Aortic smooth muscle cell (primary cell): ENCODE measurements around the gene KLHDC8B. TPM values are rescaled to one million over a fixed set of nuclear protein-coding genes. Genes with fewer than 3 reads are reported as not detected.

ENCODE experiments used
- total RNA-seq: library from RNA; depleted of rRNA; stranded (reverse); fragments of >200 nt; gene quantifications from 2 replicates; pipeline ENCODE4 v1.2.3, GENCODE V29; 2014

Gene KLHDC8B
- 28.8 and 32.0 TPM in 2 replicates for total RNA-seq

GRCh38 chr3:49171119-49171774, at the start of gene KLHDC8B:
Gene KLHDC8B (plus strand): TSS chr3:49171598. CDS start chr3:49172770, 1,172 bp downstream.

GRCh38 chr3:49132437-49133225, 38.8 kb upstream of the KLHDC8B start, which contains the start of gene LAMB2:
Gene LAMB2 (minus strand): TSS chr3:49133050. CDS start chr3:49132867, 183 bp downstream.

GRCh38 chr3:49165771-49166751, 5.3 kb upstream of the KLHDC8B start, which contains the start of gene CCDC71:
Gene CCDC71 (minus strand): TSS chr3:49166331. CDS start chr3:49164208, 2,123 bp downstream.

Other genes starting within 250 kb of the KLHDC8B start
- 39.0 and 50.3 TPM in 2 replicates for gene P4HTM, start 181.4 kb upstream of the KLHDC8B start, total RNA-seq
- gene WDR6, start 164.2 kb upstream of the KLHDC8B start, total RNA-seq, result 46.5 and 55.2 TPM in 2 replicates
- 52.5 and 55.8 TPM in 2 replicates for gene DALRD3, start 153.0 kb upstream of the KLHDC8B start, total RNA-seq
- 94.3 and 111 TPM in 2 replicates for gene NDUFAF3, start 149.5 kb upstream of the KLHDC8B start, total RNA-seq
- 270 and 337 TPM in 2 replicates for gene IMPDH2, start 142.2 kb upstream of the KLHDC8B start, total RNA-seq
- 51.3 and 59.6 TPM in 2 replicates for gene QRICH1, start 77.5 kb upstream of the KLHDC8B start, total RNA-seq
- gene QARS1, start 66.8 kb upstream of the KLHDC8B start, total RNA-seq, result 187 and 230 TPM in 2 replicates
- gene USP19, start 50.8 kb upstream of the KLHDC8B start, total RNA-seq, result 37.3 and 40.2 TPM in 2 replicates
- gene LAMB2, start 38.5 kb upstream of the KLHDC8B start, total RNA-seq, result 648 and 801 TPM in 2 replicates
- gene CCDC71, start 5.3 kb upstream of the KLHDC8B start, total RNA-seq, result 16.3 and 17.0 TPM in 2 replicates
- gene C3orf62, start 105.6 kb downstream of the KLHDC8B start, total RNA-seq, result 1.1 and 2.1 TPM in 2 replicates
- gene USP4, start 168.5 kb downstream of the KLHDC8B start, total RNA-seq, result 22.7 and 31.1 TPM in 2 replicates
- 253 and 415 TPM in 2 replicates for gene GPX1, start 186.8 kb downstream of the KLHDC8B start, total RNA-seq
- gene RHOA, start 240.4 kb downstream of the KLHDC8B start, total RNA-seq, result 588 and 739 TPM in 2 replicates
- 28.9 and 30.1 TPM in 2 replicates for gene TCTA, start 240.8 kb downstream of the KLHDC8B start, total RNA-seq